GM12892 (cell line): ENCODE results near the gene ANKH.

Source experiments
- POLR2A ChIP-seq: IDR thresholded peaks from 2 replicates; pipeline ENCODE4 v1.6.1; 2011; ENCODE audit warnings: low read depth, low read length, control low read depth
- POLR2AphosphoS5 ChIP-seq: IDR thresholded peaks from 2 replicates; pipeline ENCODE4 v1.6.1; 2011; ENCODE audit warnings: low read depth, low read length, control low read depth
- TAF1 ChIP-seq: IDR thresholded peaks from 2 replicates; pipeline ENCODE4 v1.6.1; 2011; ENCODE audit warnings: low read depth, mild to moderate bottlenecking, control low read depth, low read length, borderline replicate concordance

DNA sequence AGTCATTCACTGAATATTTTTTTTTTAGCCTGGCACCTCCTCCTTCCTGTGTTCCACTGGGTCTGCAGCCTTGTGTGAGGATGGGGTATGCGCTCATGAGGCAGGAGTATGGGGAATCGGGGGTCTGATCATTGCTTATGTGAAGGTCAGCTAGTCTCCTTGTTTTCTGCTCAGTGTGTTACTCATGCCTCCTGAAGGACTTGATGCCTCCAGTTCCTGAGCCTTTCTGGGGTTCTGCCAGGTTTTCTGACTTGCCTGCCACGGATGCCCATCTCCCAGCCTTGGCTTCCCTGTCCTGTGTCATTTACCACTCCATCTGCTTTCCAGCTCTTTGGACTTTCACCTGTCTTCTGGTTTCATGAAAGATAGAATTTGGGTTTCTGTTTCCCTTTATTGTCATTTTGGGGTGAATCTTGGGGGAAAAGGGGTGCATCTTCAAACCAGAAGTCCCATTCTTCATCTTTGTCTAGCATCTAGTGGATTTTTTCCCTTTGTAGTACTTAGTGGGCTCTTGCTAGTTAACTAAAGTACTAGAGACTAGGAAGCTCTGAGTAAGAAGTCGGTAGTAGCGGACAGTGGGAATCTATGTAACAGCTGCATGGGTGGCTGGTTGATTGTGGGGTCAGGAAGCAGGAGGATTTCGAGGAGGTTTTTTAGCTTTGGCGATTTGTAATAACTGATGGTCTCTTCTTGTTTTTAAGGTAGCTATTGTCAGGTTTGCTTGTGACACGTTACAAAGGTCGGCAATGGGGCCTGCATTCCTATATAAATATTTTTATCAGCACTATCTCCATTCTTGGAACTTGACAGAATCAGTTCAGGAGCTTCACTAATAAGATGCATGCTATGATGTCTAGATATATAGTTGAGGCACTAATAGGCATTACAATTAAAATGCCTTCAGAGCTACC lies 198.8 kb downstream of the ANKH start:
- no peak for TF ChIP-seq POLR2A
- no peak for TF ChIP-seq POLR2AphosphoS5
- no peak for TF ChIP-seq TAF1
